ENCODE data around the gene THSD7A. TPM values are rescaled to one million over a fixed set of nuclear protein-coding genes. Genes with fewer than 3 reads are reported as not detected.

Gene THSD7A
- total and polyA plus RNA-seq, 2 of the 4 experiments (the other 2 are of a cell fraction): 0.02 to 0.18 TPM

- Histone ChIP-seq H3K18ac (ENCODE audit: low read depth, low read length) (no peak overlapping the region), H3K4me1 (ENCODE audit: control insufficient read depth, insufficient read depth, low read length) (no peaks in the 10 kb centered on the region), H3K4me2 (ENCODE audit: low read depth, low read length) (no peak overlapping the region), H4K91ac (ENCODE audit: insufficient read depth, low read depth, low read length) (no peak overlapping the region), H2BK20ac (ENCODE audit: low read depth, low read length) (no peak overlapping the region), H4K20me1 (ENCODE audit: insufficient read depth, low read length) (no peaks in the 10 kb centered on the region), H2BK120ac (ENCODE audit: low read depth, low read length) (no peak overlapping the region), H3K27me3 (ENCODE audit: control insufficient read depth, insufficient read depth, low read length) (no peaks in the 10 kb centered on the region), H3K23ac (ENCODE audit: low read depth, low read length) (no peak overlapping the region), H2AFZ (replicated peaks; ENCODE audit: low read length, poor library complexity) (no peak overlapping the region), H3K9ac (ENCODE audit: low read depth, low read length) (no peak overlapping the region), H4K5ac (ENCODE audit: low read depth, low read length) (no peak overlapping the region), H3K14ac (replicated peaks; ENCODE audit: low read depth, low read length) (no peak overlapping the region), H3K56ac (ENCODE audit: extremely low read depth, insufficient read depth, low read length) (no peak overlapping the region), H3K9me3 (ENCODE audit: control insufficient read depth, insufficient read depth, low read length) (no peaks in the 10 kb centered on the region), H4K8ac (ENCODE audit: low read depth in 2 of 2, low read length in 2 of 2) (no peak overlapping the region), H3K79me1 (ENCODE audit: low read depth in 1 of 2, low read length in 2 of 2) (no peaks in the 10 kb centered on the region), H3K4ac (ENCODE audit: low read depth, low read length) (no peak overlapping the region), H2AK9ac (replicated peaks; ENCODE audit: low read depth, low read length, poor library complexity) (no peak overlapping the region), H3K36me3 (ENCODE audit: control insufficient read depth, insufficient read depth, low read length) (no peaks in the 10 kb centered on the region), H2BK15ac (ENCODE audit: low read depth, low read length) (no peak overlapping the region), H2BK5ac (ENCODE audit: low read depth, low read length, poor library complexity, severe bottlenecking) (no peak overlapping the region), H3K27ac (ENCODE audit: insufficient read depth, low read length) (no peak overlapping the region), H3K4me3 (ENCODE audit: insufficient read depth, low read depth, low read length) (no peak overlapping the region), H3K9me1 (ENCODE audit: insufficient read depth, low read length) (no peaks in the 10 kb centered on the region), H2AK5ac (ENCODE audit: low read depth, low read length) (no peak overlapping the region)
- dilution Hi-C loops (cut with HindIII; ENCODE audit: low sequenced_read_pairs, unreplicated experiment) (no loop called here), in situ Hi-C loops (cut with MboI; ENCODE audit: low sequenced_read_pairs) (no loop called here), intact Hi-C loops (cut with micrococcal nuclease) (no loop called here)
- no TSS peak for BruUV-seq (replicated peaks)
- ChIA-PET POLR2A (ENCODE audit: unreplicated experiment) (no interaction called here), CTCF (interaction anchor here (0.6 kb wide), 1 partner anchor 146 kb away, joined by 4 read pairs; no protein-coding TSS in a partner anchor)
- ATAC-seq (ENCODE audit: low read depth) (no peak), DNase-seq (no peak)
- TF ChIP-seq CHD1 (IDR thresholded peaks at IDR 0.05; ENCODE audit: low read depth, low read length) (no peak), MAFK (IDR thresholded peaks at IDR 0.05; ENCODE audit: low read depth, low read length) (no peak), MAZ (IDR thresholded peaks at IDR 0.05; ENCODE audit: borderline replicate concordance, low read depth, low read length) (no peak), ELK1 (IDR thresholded peaks at IDR 0.05; ENCODE audit: borderline replicate concordance, low read depth, low read length) (no peak), FOS (IDR thresholded peaks at IDR 0.05; ENCODE audit: low read depth, low read length) (no peak), NFE2L2 (IDR thresholded peaks at IDR 0.05; ENCODE audit: low read depth, low read length) (no peak), MXI1 (IDR thresholded peaks at IDR 0.05; ENCODE audit: borderline replicate concordance, low read depth, low read length) (no peak), CEBPB (IDR thresholded peaks at IDR 0.05; ENCODE audit: low read depth, low read length) (no peak)
- no CpG with 5 or more reads among the region's 3 CpGs for WGBS, 2 experiments (ENCODE audit: extremely low coverage in 2 of 2, insufficient read length in 1 of 2)
Measured at GRCh38 chr7:11690395-11690794, 141.6 kb downstream of the THSD7A start.

All from IMR-90 (cell line).